MM.1S (cell line): Measurements from ENCODE around the gene PSMD8.

Experiments
- EZH2phosphoT487 ChIP-seq: fragments of 300-600 bp; sonication (generic); IDR thresholded peaks from 2 replicates; pipeline ENCODE4 v1.6.1; 2018; ENCODE audit warnings: antibody characterized with exemption, low read length
- TF ChIP-seq, protein P1 (sequence below): fragments of 300-600 bp; sonication (generic); IDR thresholded peaks from 2 replicates; pipeline ENCODE4 v1.5.1; 2016; ENCODE audit warnings: antibody characterized with exemption, low read length, mixed read lengths

DNA sequence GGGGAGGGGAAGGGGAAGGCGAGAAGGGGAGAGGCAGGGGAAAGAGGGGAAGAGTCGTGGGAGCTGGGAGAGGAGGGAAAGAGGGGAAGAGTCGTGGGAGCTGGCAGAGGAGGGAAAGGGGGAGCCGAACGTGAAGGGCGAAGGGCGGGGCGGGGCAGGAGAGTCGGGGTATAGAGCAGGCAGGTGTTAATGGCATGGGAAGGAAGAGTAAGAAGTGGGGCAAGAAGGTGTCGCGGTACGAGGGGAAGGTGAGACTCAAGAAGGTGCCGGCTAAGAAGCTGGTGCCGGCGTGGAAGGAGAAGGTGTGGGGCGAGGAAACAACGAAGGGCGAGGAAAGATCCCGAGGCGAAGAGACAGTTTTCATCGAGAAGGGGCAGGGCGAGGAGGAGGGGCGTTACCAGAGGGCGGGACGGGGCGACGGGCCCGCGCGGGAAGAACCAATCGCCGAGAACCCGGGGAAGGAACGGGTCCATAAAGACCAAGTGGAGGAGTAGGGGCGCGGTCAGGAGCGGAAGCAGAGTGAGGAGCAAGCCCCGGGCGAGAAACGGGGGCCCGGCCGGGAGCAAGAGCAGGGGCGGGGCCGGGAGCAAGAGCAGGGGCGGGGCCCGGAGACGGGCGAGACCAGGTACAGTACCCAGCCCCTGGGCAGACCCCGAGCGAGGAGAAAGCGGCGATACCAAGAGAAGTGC, 38.3 kb upstream of the PSMD8 start:
- TF ChIP-seq, protein P1, sequence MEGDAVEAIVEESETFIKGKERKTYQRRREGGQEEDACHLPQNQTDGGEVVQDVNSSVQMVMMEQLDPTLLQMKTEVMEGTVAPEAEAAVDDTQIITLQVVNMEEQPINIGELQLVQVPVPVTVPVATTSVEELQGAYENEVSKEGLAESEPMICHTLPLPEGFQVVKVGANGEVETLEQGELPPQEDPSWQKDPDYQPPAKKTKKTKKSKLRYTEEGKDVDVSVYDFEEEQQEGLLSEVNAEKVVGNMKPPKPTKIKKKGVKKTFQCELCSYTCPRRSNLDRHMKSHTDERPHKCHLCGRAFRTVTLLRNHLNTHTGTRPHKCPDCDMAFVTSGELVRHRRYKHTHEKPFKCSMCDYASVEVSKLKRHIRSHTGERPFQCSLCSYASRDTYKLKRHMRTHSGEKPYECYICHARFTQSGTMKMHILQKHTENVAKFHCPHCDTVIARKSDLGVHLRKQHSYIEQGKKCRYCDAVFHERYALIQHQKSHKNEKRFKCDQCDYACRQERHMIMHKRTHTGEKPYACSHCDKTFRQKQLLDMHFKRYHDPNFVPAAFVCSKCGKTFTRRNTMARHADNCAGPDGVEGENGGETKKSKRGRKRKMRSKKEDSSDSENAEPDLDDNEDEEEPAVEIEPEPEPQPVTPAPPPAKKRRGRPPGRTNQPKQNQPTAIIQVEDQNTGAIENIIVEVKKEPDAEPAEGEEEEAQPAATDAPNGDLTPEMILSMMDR, result no peak
- TF ChIP-seq EZH2phosphoT487, result no peak
